ENCODE measurements around the gene P2RY6. TPM values are rescaled to one million over a fixed set of nuclear protein-coding genes. Genes with fewer than 3 reads are reported as not detected.

P2RY6 gene
- total RNA-seq, 1 experiment from 2014 or later: 0.15 TPM

GRCh38 chr11:73323464-73323863, 51.3 kb downstream of the P2RY6 start:
- no peaks in the 10 kb centered on the region for H3K79me2 ChIP-seq (ENCODE audit: insufficient read depth, low read length)
- no peaks in the 10 kb centered on the region for H3K9me2 ChIP-seq (ENCODE audit: insufficient read depth)
- no peak for DNase-seq (ENCODE audit: low read depth, low spot score)
- H3K4me2 ChIP-seq (ENCODE audit: low read length): peak overlapping the region; percentile 71
- ChIA-PET POLR2A (interaction anchor here (1.4 kb wide), 1 partner anchor 9 kb away, joined by 3 read pairs; no protein-coding TSS in a partner anchor), CTCF (interaction anchor here (1.0 to 1.5 kb wide), 2 partner anchors 12 to 28 kb away, joined by 3 to 5 read pairs; no protein-coding TSS in a partner anchor), RAD21 (ENCODE audit: low non-redundant PET in 1 of 2, low total read pairs in 2 of 2, uncharacterized antibody in 2 of 2, unreplicated experiment in 2 of 2) (interaction anchor here in 1 of 2 experiments (0.7 to 1.3 kb wide), 2 partner anchors 12 to 16 kb away, joined by 3 to 4 read pairs; no protein-coding TSS in a partner anchor)
- peak overlapping the region; percentile 17 for H3K9ac ChIP-seq (ENCODE audit: low read length)
- ATAC-seq: peak; percentile 73
- no peaks in the 10 kb centered on the region for H3K36me3 ChIP-seq (ENCODE audit: control insufficient read depth in 1 of 2, insufficient read depth in 2 of 2, low read length in 2 of 2)
- H3K4me3 ChIP-seq (replicated peaks in 1 of 2; ENCODE audit: low read depth in 1 of 2, low read length in 2 of 2): no peak overlapping the region; a peak in 1 of 4 replicates
- TF ChIP-seq ZBTB33 (IDR thresholded peaks at IDR 0.05; ENCODE audit: extremely low read depth, insufficient replicate concordance, low read length) (no peak), POLR2A (IDR thresholded peaks at IDR 0.05; ENCODE audit: borderline replicate concordance, extremely low read depth, insufficient read depth, insufficient read length) (no peak), TCF7L2 (IDR thresholded peaks at IDR 0.05; ENCODE audit: borderline replicate concordance, extremely low read depth, insufficient read depth, insufficient read length) (no peak), SP1 (IDR thresholded peaks at IDR 0.05; ENCODE audit: low read depth) (no peak), EZH2 (IDR thresholded peaks at IDR 0.05) (no peak), RAD21 (IDR thresholded peaks at IDR 0.05; ENCODE audit: low read depth) (no peak)
- no peaks in the 10 kb centered on the region for H3K27me3 ChIP-seq (ENCODE audit: insufficient read depth, low read length)
- peak overlapping the region; percentile 2; the same call in 1 of the 2 replicates for H3K27ac ChIP-seq (ENCODE audit: low read depth, low read length)
- no peaks in the 10 kb centered on the region for H3K9me3 ChIP-seq (ENCODE audit: control insufficient read depth in 1 of 2, insufficient read depth in 1 of 2, low read depth in 1 of 2, low read length in 2 of 2)
- no peak overlapping the region for H2AFZ ChIP-seq (ENCODE audit: low read depth, low read length, poor library complexity, severe bottlenecking)
- H3K4me1 ChIP-seq (ENCODE audit: control insufficient read depth in 1 of 2, insufficient read depth in 2 of 2, low read length in 2 of 2): peaks cover 42 to 55% of the 10 kb centered on the region in 2 experiments
- no peaks in the 10 kb centered on the region for H4K20me1 ChIP-seq (ENCODE audit: insufficient read depth)
- BruUV-seq (replicated peaks): no TSS peak
- intact Hi-C loops (cut with micrococcal nuclease): no loop called here

- no peaks in the 10 kb centered on the region for H3K9me2 ChIP-seq (ENCODE audit: insufficient read depth)
- no peaks in the 10 kb centered on the region for H3K27me3 ChIP-seq (ENCODE audit: insufficient read depth, low read length)
- no peaks in the 10 kb centered on the region for H4K20me1 ChIP-seq (ENCODE audit: insufficient read depth)
- H3K4me1 ChIP-seq (ENCODE audit: control insufficient read depth in 1 of 2, insufficient read depth in 2 of 2, low read length in 2 of 2): peaks cover 42 to 55% of the 10 kb centered on the region in 2 experiments
- no TSS peak for BruUV-seq (replicated peaks)
- peak overlapping the region; percentile 17 for H3K9ac ChIP-seq (ENCODE audit: low read length)
- no peak overlapping the region; the same call in 1 of the 2 replicates for H3K27ac ChIP-seq (ENCODE audit: low read depth, low read length)
- ChIA-PET RAD21 (ENCODE audit: low non-redundant PET in 1 of 2, low total read pairs in 2 of 2, uncharacterized antibody in 2 of 2, unreplicated experiment in 2 of 2) (interaction anchor here in 1 of 2 experiments (1.3 kb wide), 1 partner anchor 17 kb away, joined by 3 read pairs; no protein-coding TSS in a partner anchor), CTCF (interaction anchor here (1.0 to 1.5 kb wide), 2 partner anchors 12 to 27 kb away, joined by 3 to 5 read pairs; no protein-coding TSS in a partner anchor), POLR2A (interaction anchor here (1.4 kb wide), 1 partner anchor 10 kb away, joined by 3 read pairs; no protein-coding TSS in a partner anchor)
- H2AFZ ChIP-seq (ENCODE audit: low read depth, low read length, poor library complexity, severe bottlenecking): no peak overlapping the region
- no peaks in the 10 kb centered on the region for H3K36me3 ChIP-seq (ENCODE audit: control insufficient read depth in 1 of 2, insufficient read depth in 2 of 2, low read length in 2 of 2)
- no peak for TF ChIP-seq REST (IDR thresholded peaks at IDR 0.05; ENCODE audit: low read depth)
- H3K9me3 ChIP-seq (ENCODE audit: control insufficient read depth in 1 of 2, insufficient read depth in 1 of 2, low read depth in 1 of 2, low read length in 2 of 2): no peaks in the 10 kb centered on the region
- no peak overlapping the region for H3K4me3 ChIP-seq (replicated peaks in 1 of 2; ENCODE audit: low read depth in 1 of 2, low read length in 2 of 2)
- DNase-seq (ENCODE audit: low read depth, low spot score) (no peak), ATAC-seq (no peak)
- H3K79me2 ChIP-seq (ENCODE audit: insufficient read depth, low read length): no peaks in the 10 kb centered on the region
- peak overlapping the region; percentile 71 for H3K4me2 ChIP-seq (ENCODE audit: low read length)
- intact Hi-C loops (cut with micrococcal nuclease): no loop called here
Measured at GRCh38 chr11:73324116-73324515, 52.0 kb downstream of the P2RY6 start.

Data from HCT116 (cell line).